HG02981 (cell line): Measurements from ENCODE around the gene EMID1.

Experiments used
- ATAC-seq: cut with Tn5 transposase; IDR thresholded peaks from one replicate; pipeline ENCODE4 v1.9.1; 2021; ENCODE audit warnings: mild to moderate bottlenecking, moderate library complexity; ENCODE audit not compliant: unreplicated experiment

Gene EMID1

GRCh38 chr22:29258407-29259252 lies 52.9 kb downstream of the EMID1 start:
- no peak for ATAC-seq

- no peak for ATAC-seq
Observed at GRCh38 chr22:29259253-29259899, 53.7 kb downstream of the EMID1 start.

GRCh38 chr22:29260031-29260560 lies 54.4 kb downstream of the EMID1 start:
- ATAC-seq: no peak

GRCh38 chr22:29260601-29261315 lies 55.1 kb downstream of the EMID1 start:
- ATAC-seq: no peak

GRCh38 chr22:29263791-29264276 lies 58.1 kb downstream of the EMID1 start:
- no peak for ATAC-seq

- ATAC-seq: no peak
Observed at GRCh38 chr22:29265305-29265704, 59.6 kb downstream of the EMID1 start.

- no peak for ATAC-seq
Observed at GRCh38 chr22:29265929-29266328, 60.2 kb downstream of the EMID1 start.

GRCh38 chr22:29266564-29267461 lies 61.1 kb downstream of the EMID1 start:
- ATAC-seq: no peak

- no peak for ATAC-seq
Observed at GRCh38 chr22:29267462-29267857, 61.8 kb downstream of the EMID1 start.

- ATAC-seq: peak; percentile 71
Observed at GRCh38 chr22:29267858-29268510, 62.3 kb downstream of the EMID1 start, which contains the start of the genes EWSR1 and RHBDD3. TSS of gene EWSR1 (plus strand) at chr22:29268268. CDS start at chr22:29268337, 69 bp downstream. TSS of gene RHBDD3 (minus strand) at chr22:29267981. CDS start at chr22:29265626, 2,355 bp downstream.

- peak; percentile 8 for ATAC-seq
Observed at GRCh38 chr22:29268511-29269229, 63.0 kb downstream of the EMID1 start.

GRCh38 chr22:29269230-29269604 lies 63.5 kb downstream of the EMID1 start:
- ATAC-seq: no peak

GRCh38 chr22:29269731-29270474 lies 64.2 kb downstream of the EMID1 start:
- ATAC-seq: no peak

- ATAC-seq: no peak
Observed at GRCh38 chr22:29270475-29271271, 65.0 kb downstream of the EMID1 start.

GRCh38 chr22:29272624-29273023 lies 66.9 kb downstream of the EMID1 start:
- ATAC-seq: no peak

GRCh38 chr22:29275167-29275566 lies 69.5 kb downstream of the EMID1 start:
- ATAC-seq: no peak

- ATAC-seq: no peak
Observed at GRCh38 chr22:29275819-29276565, 70.3 kb downstream of the EMID1 start.
